HG02763 (cell line): Measurements from ENCODE around the gene STAG2.
"Not testable (repeated sequence)": the region's sequence is repeated elsewhere in the genome, so short reads cannot be mapped to it uniquely, and the experiment has no call there.

Experiments
- ATAC-seq: cut with Tn5 transposase; IDR thresholded peaks from one replicate; pipeline ENCODE4 v1.9.1; 2021; ENCODE audit warnings: mild to moderate bottlenecking, moderate library complexity; ENCODE audit not compliant: unreplicated experiment

The STAG2 gene

GRCh38 chrX:123961268-123962005 is at the start of gene STAG2:
STAG2 (plus strand) TSS chrX:123961706; CDS start chrX:124022628, 60,922 bp downstream.
- ATAC-seq: no peak

- ATAC-seq: no peak
These were observed 44.4 kb upstream of the STAG2 start for GRCh38 chrX:123917069-123917468.

GRCh38 chrX:123918106-123918721 is 43.3 kb upstream of the STAG2 start:
- ATAC-seq: no peak

DNA sequence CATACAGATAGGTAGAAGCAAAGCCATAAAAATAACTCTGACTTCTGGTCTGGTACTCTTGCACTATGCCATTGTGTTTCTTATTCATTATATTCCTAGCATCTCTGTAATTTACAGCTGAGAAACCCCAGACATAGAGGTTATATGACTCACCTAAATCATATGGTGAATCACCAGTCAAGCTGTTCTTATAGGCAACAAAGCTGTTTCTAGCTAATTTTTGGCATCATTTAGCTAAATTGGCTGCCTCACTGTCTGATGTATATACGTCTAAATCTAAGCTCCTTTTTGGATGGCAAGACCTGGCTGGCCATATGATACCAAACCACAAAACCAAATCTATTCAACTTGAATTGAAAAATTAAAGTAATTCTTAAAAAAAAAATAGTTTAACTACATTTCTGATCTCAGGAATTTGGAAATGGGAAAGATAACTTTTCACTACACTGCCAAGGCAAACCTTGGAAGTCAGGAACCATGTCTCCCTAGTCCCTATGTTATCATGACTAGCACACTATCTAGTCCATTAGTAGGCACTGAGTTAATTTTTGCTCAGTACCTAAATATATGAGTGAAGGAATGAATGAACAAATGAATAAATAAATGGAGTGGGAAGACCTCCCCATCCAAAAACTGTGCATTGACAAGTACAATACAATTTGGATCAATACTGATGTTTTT is 41.3 kb upstream of the STAG2 start:
- no peak for ATAC-seq

GRCh38 chrX:123923211-123923610 is 38.3 kb upstream of the STAG2 start:
- no peak for ATAC-seq

- no peak for ATAC-seq
These were observed 37.3 kb upstream of the STAG2 start for GRCh38 chrX:123924186-123924585.

- ATAC-seq: no peak
These were observed 33.7 kb upstream of the STAG2 start for GRCh38 chrX:123927845-123928244.

DNA sequence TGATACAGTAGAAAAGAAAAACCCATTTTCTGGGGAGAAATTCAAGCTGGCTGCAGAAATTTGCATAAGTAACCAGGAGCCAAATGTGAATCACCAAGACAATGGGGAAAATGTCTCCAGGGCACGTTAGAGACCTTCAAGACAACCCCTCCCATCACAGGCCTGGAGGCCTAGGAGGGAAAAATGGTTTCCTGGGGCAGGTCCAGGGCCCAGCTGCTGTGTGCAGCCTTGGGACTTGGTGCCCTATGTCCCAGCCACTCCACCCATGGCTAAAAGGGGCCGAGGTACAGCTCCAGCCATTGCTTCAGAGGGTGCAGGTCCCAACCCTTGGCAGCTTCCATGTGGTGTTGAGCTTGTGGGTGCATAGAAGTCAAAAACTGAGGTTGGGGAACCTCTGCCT is 29.5 kb upstream of the STAG2 start:
- ATAC-seq: not testable (repeated sequence)

GRCh38 chrX:123943074-123943473 is 18.4 kb upstream of the STAG2 start:
- no peak for ATAC-seq

- no peak for ATAC-seq
These were observed 18.0 kb upstream of the STAG2 start for GRCh38 chrX:123943488-123943887.

- ATAC-seq: no peak
These were observed 11.7 kb upstream of the STAG2 start for GRCh38 chrX:123949846-123950245.

DNA sequence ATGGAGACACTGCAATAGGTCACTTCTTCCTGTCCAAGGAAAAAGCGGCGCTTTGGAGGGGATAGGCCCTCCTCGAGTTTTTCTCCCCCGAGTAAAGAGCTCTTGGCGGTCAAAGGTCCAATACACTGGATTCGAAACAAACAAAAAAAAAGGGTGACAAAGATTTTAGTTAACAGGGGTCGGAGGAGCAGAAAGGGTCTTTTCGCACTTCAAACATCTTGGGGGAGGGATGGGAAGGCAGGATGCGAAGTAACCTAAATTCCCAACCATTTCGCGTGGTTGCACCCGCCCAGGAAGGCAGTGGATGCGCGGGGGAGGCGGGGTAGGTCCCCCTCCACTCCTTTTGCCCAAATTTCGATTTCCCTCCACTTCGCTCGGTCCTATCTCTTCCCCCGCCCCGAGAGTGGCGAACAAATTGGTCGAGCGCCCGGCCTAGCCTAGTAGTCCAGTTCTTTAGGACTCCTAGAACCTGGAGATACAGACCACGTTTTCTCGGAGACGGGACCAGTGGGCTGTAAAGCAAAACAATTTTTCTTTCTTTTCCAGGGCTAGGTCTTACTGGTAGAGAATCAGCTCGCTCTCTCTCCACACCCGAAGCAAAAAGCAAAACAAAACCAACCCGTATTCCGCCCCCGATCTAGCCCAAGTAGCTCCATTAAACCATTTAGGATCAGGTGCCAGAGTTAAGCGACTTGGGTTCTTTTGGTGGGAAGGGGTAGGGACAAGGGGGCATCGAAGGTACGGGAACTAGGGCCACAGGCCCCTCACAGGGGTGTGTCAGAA is 2.0 kb upstream of the STAG2 start:
- ATAC-seq: no peak

DNA sequence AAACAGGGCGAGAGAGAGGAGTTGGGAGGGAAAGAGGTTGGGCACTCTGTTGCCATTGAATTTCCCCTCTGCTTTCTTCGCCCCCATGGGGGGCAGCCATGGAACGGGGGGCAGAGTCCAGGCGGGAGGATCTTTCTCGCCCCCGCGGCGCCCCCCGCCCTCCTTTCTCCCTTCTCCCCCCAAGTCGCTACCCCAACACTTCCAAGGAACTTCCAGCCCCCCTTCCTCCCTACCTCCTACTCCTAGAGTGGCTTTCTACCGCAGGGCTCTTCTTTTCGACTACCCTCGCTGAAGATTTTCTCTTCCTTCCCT is 594 bp upstream of the STAG2 start:
- ATAC-seq: no peak

- ATAC-seq: no peak
These were observed 531 bp downstream of the STAG2 start for GRCh38 chrX:123962006-123962467.

- ATAC-seq: peak; percentile 41
These were observed 1.4 kb downstream of the STAG2 start for GRCh38 chrX:123962794-123963373.

- no peak for ATAC-seq
These were observed 2.8 kb downstream of the STAG2 start for GRCh38 chrX:123964156-123964834.

DNA sequence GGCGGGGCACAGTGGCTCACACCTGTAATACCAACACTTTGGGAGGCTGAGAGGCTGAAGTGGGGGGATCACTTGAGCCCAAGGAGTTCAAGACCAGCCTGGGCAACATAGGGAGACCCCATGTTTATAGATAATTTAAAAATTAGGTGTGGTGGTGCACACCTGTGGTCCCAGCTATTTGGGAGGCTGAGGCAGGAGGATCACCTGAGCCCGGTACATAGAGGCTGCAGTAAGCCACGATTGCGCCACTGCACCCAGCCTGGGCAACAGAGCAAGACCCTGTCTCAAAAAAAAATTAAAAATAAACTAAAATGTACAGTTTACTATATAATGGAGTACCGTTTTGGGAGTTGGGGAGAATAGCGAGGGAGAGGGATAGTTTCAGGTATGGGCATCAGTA is 4.2 kb downstream of the STAG2 start:
- no peak for ATAC-seq

DNA sequence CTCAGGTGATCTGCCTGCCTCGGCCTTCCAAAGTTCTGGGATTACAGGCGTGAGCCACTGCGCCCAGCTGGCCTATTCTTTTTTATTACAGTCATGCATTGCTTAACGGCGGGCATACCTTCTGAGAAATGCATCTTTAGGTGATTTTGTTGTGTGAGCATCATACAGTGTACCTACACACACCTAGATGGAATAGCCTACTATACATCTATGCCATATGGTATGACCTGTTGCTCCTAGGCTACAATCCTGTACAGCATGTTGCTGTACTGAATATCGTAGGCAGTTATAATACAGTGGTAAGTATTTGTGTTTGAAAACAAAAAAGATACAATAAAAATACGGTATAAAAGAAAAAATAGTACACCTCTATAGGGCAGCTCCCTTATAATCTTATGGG is 6.0 kb downstream of the STAG2 start:
- no peak for ATAC-seq

DNA sequence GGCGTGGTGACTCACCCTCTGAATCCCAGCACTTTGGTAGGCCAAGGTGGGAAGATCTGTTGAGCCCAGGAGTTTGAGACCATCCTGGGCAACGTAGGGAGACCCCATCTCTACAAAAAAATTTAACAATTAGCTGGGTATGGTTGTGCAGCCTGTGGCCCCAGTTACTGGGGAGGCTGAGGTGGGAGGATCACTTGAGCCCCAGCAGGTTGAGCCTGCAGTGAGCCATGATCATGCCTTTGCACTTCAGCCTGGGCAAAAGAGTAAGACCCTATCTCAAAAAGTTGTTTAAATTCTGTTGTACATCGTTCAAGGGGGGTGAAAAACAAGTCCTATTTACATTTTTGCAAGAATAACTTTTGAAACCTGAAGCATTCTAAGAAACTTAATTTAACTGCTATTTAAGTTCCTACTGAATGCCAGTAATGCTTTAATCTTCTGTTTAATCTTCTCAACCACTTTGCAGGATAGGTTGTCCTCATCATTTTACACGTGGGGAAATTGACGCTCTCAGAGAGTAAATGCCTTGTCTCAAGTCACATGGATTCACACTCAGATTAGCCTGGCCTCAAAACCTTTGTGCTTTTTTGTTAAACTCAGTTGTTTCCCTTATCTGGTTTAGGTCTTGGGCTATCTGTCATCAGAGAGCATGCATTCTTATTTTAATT is 7.0 kb downstream of the STAG2 start:
- no peak for ATAC-seq

DNA sequence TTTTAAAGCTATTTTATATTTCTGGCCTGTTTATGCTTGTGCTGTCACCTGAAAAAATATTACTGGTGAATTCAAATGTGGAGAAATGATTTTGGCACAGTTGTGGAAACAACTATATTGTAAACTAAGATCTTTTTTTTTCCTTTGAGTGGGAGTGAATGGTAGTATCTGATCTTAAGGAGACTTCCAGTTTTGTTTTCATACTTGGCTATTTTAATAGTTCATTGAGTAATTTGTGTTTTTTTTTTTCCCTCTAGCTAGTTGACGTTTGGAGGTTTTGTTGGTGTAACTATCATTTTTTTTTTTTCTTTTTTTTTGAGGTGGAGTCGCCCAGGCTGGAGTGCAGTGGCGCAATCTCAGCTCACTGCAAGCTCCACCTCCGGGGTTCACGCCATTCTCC is 10.5 kb downstream of the STAG2 start:
- no peak for ATAC-seq
